ENCODE results near the gene FSTL4. TPM values are rescaled to one million over a fixed set of nuclear protein-coding genes. Genes with fewer than 3 reads are reported as not detected.

The FSTL4 gene
- total and polyA plus RNA-seq, 2 of the 4 experiments (the other 2 are of a cell fraction): 0.18 TPM; not detected in 1

GRCh38 chr5:133657036-133657435 lies 44.7 kb upstream of the FSTL4 start:
- H2BK15ac ChIP-seq (ENCODE audit: low read depth, low read length): no peak overlapping the region
- no peak overlapping the region for H3K9ac ChIP-seq (ENCODE audit: low read depth, low read length)
- no peak overlapping the region for H3K27ac ChIP-seq (ENCODE audit: insufficient read depth, low read length)
- DNase-seq (no peak), ATAC-seq (ENCODE audit: low read depth) (no peak)
- H3K27me3 ChIP-seq (ENCODE audit: control insufficient read depth, insufficient read depth, low read length): no peaks in the 10 kb centered on the region; the same call in none of the 2 replicates
- H3K36me3 ChIP-seq (ENCODE audit: control insufficient read depth, insufficient read depth, low read length): no peaks in the 10 kb centered on the region
- no peaks in the 10 kb centered on the region for H3K79me1 ChIP-seq (ENCODE audit: low read depth in 1 of 2, low read length in 2 of 2)
- H2AK5ac ChIP-seq (ENCODE audit: low read depth, low read length): no peak overlapping the region
- ChIA-PET CTCF (no interaction called here), POLR2A (ENCODE audit: unreplicated experiment) (no interaction called here)
- H4K5ac ChIP-seq (ENCODE audit: low read depth, low read length): no peak overlapping the region
- H3K4me2 ChIP-seq (ENCODE audit: low read depth, low read length): no peak overlapping the region
- H3K9me1 ChIP-seq (ENCODE audit: insufficient read depth, low read length): no peaks in the 10 kb centered on the region
- no peak overlapping the region for H2BK5ac ChIP-seq (ENCODE audit: low read depth, low read length, poor library complexity, severe bottlenecking)
- in situ Hi-C loops (cut with MboI; ENCODE audit: low sequenced_read_pairs): no loop called here
- no peak overlapping the region for H3K4ac ChIP-seq (ENCODE audit: low read depth, low read length)
- H3K56ac ChIP-seq (ENCODE audit: extremely low read depth, insufficient read depth, low read length): no peak overlapping the region
- no peak overlapping the region for H3K23ac ChIP-seq (ENCODE audit: low read depth, low read length)
- H4K20me1 ChIP-seq (ENCODE audit: insufficient read depth, low read length): no peaks in the 10 kb centered on the region
- no peak overlapping the region for H4K8ac ChIP-seq (ENCODE audit: low read depth in 2 of 2, low read length in 2 of 2)
- dilution Hi-C loops (cut with HindIII; ENCODE audit: low sequenced_read_pairs, unreplicated experiment): no loop called here
- BruUV-seq (replicated peaks): no TSS peak
- intact Hi-C loops (cut with micrococcal nuclease): no loop called here
- no peak overlapping the region for H2BK20ac ChIP-seq (ENCODE audit: low read depth, low read length)
- no peaks in the 10 kb centered on the region for H3K4me1 ChIP-seq (ENCODE audit: control insufficient read depth, insufficient read depth, low read length)
- no peak overlapping the region for H2BK120ac ChIP-seq (ENCODE audit: low read depth, low read length)
- no peak overlapping the region for H2AK9ac ChIP-seq (replicated peaks; ENCODE audit: low read depth, low read length, poor library complexity)
- no peak for TF ChIP-seq RCOR1 (IDR thresholded peaks at IDR 0.05; ENCODE audit: insufficient replicate concordance, low read length)
- TF ChIP-seq RFX5 (IDR thresholded peaks at IDR 0.05; ENCODE audit: low read depth, low read length): no peak
- TF ChIP-seq MAFK (IDR thresholded peaks at IDR 0.05; ENCODE audit: low read depth, low read length): no peak
- TF ChIP-seq, protein P1, sequence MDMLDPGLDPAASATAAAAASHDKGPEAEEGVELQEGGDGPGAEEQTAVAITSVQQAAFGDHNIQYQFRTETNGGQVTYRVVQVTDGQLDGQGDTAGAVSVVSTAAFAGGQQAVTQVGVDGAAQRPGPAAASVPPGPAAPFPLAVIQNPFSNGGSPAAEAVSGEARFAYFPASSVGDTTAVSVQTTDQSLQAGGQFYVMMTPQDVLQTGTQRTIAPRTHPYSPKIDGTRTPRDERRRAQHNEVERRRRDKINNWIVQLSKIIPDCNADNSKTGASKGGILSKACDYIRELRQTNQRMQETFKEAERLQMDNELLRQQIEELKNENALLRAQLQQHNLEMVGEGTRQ (IDR thresholded peaks at IDR 0.05; ENCODE audit: low read depth, low read length): no peak
- no peak for TF ChIP-seq MAZ (IDR thresholded peaks at IDR 0.05; ENCODE audit: borderline replicate concordance, low read depth, low read length)
- TF ChIP-seq, protein P2, sequence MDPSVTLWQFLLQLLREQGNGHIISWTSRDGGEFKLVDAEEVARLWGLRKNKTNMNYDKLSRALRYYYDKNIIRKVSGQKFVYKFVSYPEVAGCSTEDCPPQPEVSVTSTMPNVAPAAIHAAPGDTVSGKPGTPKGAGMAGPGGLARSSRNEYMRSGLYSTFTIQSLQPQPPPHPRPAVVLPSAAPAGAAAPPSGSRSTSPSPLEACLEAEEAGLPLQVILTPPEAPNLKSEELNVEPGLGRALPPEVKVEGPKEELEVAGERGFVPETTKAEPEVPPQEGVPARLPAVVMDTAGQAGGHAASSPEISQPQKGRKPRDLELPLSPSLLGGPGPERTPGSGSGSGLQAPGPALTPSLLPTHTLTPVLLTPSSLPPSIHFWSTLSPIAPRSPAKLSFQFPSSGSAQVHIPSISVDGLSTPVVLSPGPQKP (IDR thresholded peaks at IDR 0.05; ENCODE audit: borderline replicate concordance, low read depth, low read length): no peak
- TF ChIP-seq MXI1 (IDR thresholded peaks at IDR 0.05; ENCODE audit: borderline replicate concordance, low read depth, low read length): no peak
- no peak for TF ChIP-seq SMC3 (IDR thresholded peaks at IDR 0.05; ENCODE audit: low read depth, low read length)
- no peak for TF ChIP-seq NFE2L2 (IDR thresholded peaks at IDR 0.05; ENCODE audit: low read depth, low read length)
- no peak for TF ChIP-seq POLR2A (IDR thresholded peaks at IDR 0.05; ENCODE audit: low read depth, low read length)
- no peak overlapping the region for H3K14ac ChIP-seq (replicated peaks; ENCODE audit: low read depth, low read length)
- no peaks in the 10 kb centered on the region for H3K9me3 ChIP-seq (ENCODE audit: control insufficient read depth, insufficient read depth, low read length)
- H3K4me3 ChIP-seq (ENCODE audit: insufficient read depth, low read depth, low read length): no peak overlapping the region
- no peak overlapping the region for H3K18ac ChIP-seq (ENCODE audit: low read depth, low read length)
- H2AFZ ChIP-seq (replicated peaks; ENCODE audit: low read length, poor library complexity): no peak overlapping the region
- WGBS, 2 experiments (ENCODE audit: extremely low coverage in 2 of 2, insufficient read length in 1 of 2): 37% methylated on average over 2 of the region's 5 CpGs; no CpG with 5 or more reads in 1 of the 2 experiments
- H4K91ac ChIP-seq (ENCODE audit: insufficient read depth, low read depth, low read length): no peak overlapping the region

Measured in IMR-90 (cell line).